ENCODE measurements around the gene RILPL1.
A peak's percentile ranks its signal among the peaks of the same experiment; 100 is the strongest.
"Not testable (repeated sequence)": the region's sequence is repeated elsewhere in the genome, so short reads cannot be mapped to it uniquely, and the experiment has no call there.

Gene RILPL1

DNA sequence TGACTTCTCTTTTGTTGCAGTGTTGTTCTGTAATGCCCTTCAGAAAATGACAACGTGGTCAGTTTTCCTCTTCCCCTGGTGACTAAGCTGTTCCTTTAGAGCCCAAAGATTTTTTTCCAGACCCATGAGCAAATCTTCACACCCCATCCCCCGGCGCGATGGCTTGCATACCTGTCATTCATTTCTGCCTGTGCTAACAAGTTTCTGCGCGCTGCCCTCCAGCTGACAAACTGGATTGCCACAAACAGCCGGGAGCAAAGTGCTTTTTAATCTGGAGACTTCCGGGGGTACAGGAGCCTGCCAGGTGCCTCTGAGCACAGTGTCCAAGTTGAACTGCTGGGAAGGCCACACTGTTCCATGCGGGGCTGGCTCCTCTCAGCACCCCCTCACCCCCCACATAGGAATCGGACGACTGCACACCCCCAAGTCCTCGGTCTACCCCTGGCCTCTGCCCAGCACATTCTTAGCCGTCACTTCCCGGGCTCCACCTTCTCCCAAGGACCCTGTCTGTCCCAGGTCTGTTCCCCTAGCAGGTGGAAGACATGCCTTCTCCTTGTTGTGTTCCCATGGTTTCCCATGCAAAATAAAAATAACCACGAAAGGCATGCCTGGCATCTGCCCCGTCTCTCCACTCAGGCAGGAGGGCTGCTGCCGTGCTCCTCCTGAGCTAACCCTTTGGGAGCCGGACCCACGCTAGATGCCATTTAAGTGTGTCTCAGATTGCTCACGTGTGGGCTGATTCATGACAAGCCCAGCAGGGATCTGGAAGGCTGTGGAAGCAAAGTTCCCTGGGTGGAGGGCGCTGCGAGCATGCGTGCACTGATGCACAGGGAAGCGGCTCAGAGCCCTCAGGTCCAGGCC is 14.1 kb downstream of the RILPL1 start:
- H3K9me3 Mint-ChIP-seq, result no peaks in the 10 kb centered on the region
- no peaks in the 10 kb centered on the region for H3K27me3 Mint-ChIP-seq
- no peaks in the 10 kb centered on the region for H3K4me1 Mint-ChIP-seq
- peaks cover 16% of the 10 kb centered on the region for H3K36me3 Mint-ChIP-seq
- no peak overlapping the region for H3K4me3 Mint-ChIP-seq
- ATAC-seq, result no peak
- H3K27ac Mint-ChIP-seq, result no peak overlapping the region

DNA sequence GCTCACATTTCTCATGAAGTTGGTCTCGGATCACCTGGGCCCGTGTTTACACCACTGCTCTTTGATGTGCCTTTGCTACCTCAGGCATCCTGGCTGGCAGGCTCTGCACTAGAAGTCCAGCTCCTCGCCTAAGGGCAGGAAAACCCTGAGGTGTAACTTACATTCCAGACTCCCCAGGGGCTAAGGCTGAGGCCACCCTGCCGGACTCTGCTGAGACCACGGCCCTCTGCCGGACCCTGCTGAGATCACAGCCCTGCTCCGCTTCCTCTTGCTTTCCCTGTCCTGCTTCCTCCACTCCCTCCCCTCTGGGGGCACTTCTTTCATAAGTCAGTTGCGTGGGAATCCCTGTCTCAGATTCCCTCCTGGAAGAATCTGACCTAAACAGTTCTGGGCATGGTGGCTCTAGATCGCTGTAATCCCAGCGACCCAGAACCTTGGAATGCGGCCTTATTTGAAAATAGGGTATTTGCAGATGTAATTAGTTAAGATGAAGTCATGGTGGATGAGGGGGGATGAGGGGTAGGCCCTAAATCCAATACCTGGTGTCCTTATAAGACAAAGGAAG is 17.2 kb downstream of the RILPL1 start:
- no peak overlapping the region for H3K27ac Mint-ChIP-seq
- no peaks in the 10 kb centered on the region for H3K9me3 Mint-ChIP-seq
- ATAC-seq, result no peak
- H3K4me1 Mint-ChIP-seq, result no peaks in the 10 kb centered on the region
- no peaks in the 10 kb centered on the region for H3K27me3 Mint-ChIP-seq
- H3K36me3 Mint-ChIP-seq, result peaks cover 16% of the 10 kb centered on the region
- H3K4me3 Mint-ChIP-seq, result no peak overlapping the region

- H3K36me3 Mint-ChIP-seq, result peaks cover 16% of the 10 kb centered on the region
- H3K27ac Mint-ChIP-seq, H3K4me3 Mint-ChIP-seq, H3K4me1 Mint-ChIP-seq, ATAC-seq, H3K9me3 Mint-ChIP-seq, H3K27me3 Mint-ChIP-seq: not testable (repeated sequence)
Measured at GRCh38 chr12:123514582-123515221, 18.8 kb downstream of the RILPL1 start.

- Mint-ChIP-seq H3K36me3 (peaks cover 16% of the 10 kb centered on the region), H3K27ac (no peak overlapping the region), H3K4me1 (no peaks in the 10 kb centered on the region), H3K4me3 (no peak overlapping the region), H3K9me3 (no peaks in the 10 kb centered on the region), H3K27me3 (no peaks in the 10 kb centered on the region)
- ATAC-seq, result no peak
Measured at GRCh38 chr12:123513805-123514204, 19.7 kb downstream of the RILPL1 start.

DNA sequence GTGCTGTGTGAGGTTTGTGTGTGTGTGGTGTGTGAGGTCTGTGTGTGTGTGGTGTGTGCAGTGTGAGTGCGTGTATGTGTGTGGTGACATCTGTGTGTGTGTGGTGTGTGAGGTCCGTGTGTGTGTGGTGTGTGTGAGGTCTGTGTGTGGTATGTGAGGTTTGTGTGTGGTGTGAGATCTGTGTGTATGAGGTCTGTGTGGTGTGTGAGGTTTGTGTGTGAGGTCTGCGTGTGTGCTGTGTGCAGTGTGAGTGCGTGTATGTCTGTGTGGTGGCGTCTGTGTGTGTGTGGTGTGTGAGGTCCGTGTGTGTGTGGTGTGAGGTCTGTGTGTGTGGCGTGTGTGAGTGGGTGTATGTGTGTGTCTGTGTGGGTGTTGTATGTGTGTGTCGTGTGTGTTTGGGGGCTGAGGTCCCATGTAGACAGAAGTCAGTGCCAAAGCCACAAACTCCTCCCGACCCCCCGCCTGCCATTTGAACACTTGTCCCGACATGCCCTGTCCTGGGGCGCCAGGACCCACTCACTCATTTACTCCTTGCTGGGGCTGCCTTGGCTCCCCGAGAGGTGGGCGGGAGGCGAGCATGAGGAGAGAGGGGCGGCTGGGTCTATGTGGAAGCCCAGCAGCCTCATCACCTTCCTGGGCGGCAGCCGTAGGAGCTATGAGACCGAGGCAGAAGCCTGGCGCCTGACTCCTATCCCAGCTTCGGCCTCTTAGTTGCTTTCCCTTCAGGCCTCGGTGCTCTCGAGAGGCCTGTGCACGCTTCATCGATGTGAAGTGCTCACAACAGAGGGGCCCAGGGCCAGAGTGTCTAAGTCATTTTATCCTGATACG is 20.5 kb downstream of the RILPL1 start:
- no peak overlapping the region for H3K4me3 Mint-ChIP-seq
- H3K27me3 Mint-ChIP-seq, result no peaks in the 10 kb centered on the region
- ATAC-seq, result no peak
- H3K27ac Mint-ChIP-seq, result no peak overlapping the region
- no peaks in the 10 kb centered on the region for H3K4me1 Mint-ChIP-seq
- H3K36me3 Mint-ChIP-seq, result peaks cover 15% of the 10 kb centered on the region
- H3K9me3 Mint-ChIP-seq, result no peaks in the 10 kb centered on the region

DNA sequence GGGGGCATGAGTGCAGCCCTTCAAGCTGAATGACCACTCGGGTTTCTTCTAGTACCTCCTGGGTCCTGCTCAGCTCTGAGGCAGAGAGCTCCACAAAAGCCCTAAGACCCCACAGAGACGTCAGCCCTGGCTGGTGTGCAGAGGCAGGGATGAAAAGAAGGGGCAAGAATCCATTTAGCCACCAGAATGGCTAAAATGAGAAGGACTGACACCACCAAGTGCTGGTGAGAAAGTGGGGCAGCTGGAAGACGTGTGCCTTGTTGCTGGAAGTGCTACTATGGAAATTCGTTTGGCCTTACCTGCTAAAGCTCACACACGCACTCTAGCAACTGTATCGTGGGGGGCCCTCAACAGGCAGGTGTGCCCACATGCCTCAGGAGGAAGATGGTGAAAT is 26.7 kb downstream of the RILPL1 start:
- Mint-ChIP-seq H3K9me3 (no peaks in the 10 kb centered on the region), H3K27ac (no peak overlapping the region), H3K4me1 (no peaks in the 10 kb centered on the region), H3K27me3 (no peaks in the 10 kb centered on the region), H3K4me3 (no peak overlapping the region), H3K36me3 (no peaks in the 10 kb centered on the region)
- no peak for ATAC-seq

DNA sequence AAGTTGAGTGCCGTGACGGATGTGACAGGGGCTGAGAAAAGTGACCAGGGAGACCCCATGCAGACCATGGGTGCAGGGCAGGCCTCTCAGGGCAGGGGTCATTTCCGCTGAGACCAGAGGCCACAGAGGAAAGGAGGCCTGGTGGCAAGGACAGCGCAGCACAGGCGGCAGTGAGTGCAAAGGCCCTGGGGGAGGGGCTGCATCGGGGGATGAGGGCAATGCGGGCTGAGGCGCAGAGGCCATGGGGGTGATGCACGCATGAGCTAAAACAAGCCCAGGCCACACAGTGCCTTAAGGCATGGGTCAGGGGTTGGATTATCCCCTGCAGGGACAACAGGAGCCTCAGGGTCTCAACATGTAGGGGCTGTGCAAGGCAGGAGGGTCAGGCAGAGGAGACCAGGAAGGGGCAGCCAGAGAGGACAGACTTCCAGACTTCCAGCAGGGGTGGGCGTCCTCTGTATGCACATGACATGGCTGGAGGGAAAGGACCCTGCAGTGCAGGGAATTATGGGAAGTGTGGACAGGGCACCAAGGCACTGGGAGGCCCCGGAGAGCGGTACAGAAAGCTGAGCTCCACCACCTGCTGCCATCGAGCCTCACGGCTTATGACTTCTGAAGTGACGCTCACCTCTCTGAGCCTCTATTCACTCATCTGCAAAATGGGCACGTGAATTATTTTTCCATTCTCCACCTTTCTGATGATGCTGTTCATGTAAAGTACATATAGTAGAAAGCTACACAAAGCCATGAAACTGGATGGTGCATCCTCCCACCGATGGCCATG is 27.3 kb downstream of the RILPL1 start:
- no peak for ATAC-seq

GRCh38 chr12:123502163-123502704 is 31.3 kb downstream of the RILPL1 start:
- Mint-ChIP-seq H3K9me3 (no peaks in the 10 kb centered on the region), H3K27me3 (no peaks in the 10 kb centered on the region), H3K27ac (no peak overlapping the region)

More for the DNA sequence above, 27.3 kb downstream of the RILPL1 start:
- Mint-ChIP-seq H3K36me3 (no peaks in the 10 kb centered on the region), H3K9me3 (no peaks in the 10 kb centered on the region), H3K4me3 (no peak overlapping the region), H3K27me3 (no peaks in the 10 kb centered on the region), H3K4me1 (no peaks in the 10 kb centered on the region), H3K27ac (no peak overlapping the region)

DNA sequence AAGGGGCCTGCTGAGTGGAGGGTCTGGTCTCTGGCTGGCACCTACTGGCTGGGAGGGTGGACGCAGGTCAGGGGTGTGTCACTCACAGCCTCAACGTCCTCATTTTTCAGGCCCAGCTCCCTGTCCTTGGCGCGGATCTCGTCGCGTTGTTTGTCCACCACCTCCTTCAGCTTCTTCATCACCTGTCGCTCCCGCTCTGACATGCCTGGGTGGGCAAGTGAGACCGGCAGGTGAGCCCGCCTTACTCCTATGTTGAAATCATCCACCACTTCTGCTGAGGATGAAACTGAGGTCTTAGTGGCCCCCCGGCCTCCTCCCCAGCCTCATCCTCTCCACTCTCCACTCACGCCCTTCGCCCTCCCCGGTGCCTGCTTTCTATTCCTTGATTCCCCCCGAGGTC is 34.2 kb downstream of the RILPL1 start:
- H3K4me1 Mint-ChIP-seq, result peaks cover 6% of the 10 kb centered on the region
- no peak for ATAC-seq
- no peaks in the 10 kb centered on the region for H3K9me3 Mint-ChIP-seq
- H3K27ac Mint-ChIP-seq, result no peak overlapping the region
- H3K4me3 Mint-ChIP-seq, result no peak overlapping the region
- peaks cover 7% of the 10 kb centered on the region for H3K36me3 Mint-ChIP-seq
- no peaks in the 10 kb centered on the region for H3K27me3 Mint-ChIP-seq

More at GRCh38 chr12:123502163-123502704, 31.3 kb downstream of the RILPL1 start:
- peaks cover 6% of the 10 kb centered on the region for H3K4me1 Mint-ChIP-seq
- H3K4me3 Mint-ChIP-seq, result no peak overlapping the region
- no peak for ATAC-seq
- peaks cover 7% of the 10 kb centered on the region for H3K36me3 Mint-ChIP-seq

GRCh38 chr12:123498126-123498825 is 35.2 kb downstream of the RILPL1 start:
- ATAC-seq, result peak; percentile 34
- Mint-ChIP-seq H3K4me3 (no peak overlapping the region), H3K27ac (no peak overlapping the region), H3K9me3 (no peaks in the 10 kb centered on the region), H3K27me3 (no peaks in the 10 kb centered on the region), H3K4me1 (peaks cover 6% of the 10 kb centered on the region), H3K36me3 (peaks cover 7% of the 10 kb centered on the region)

DNA sequence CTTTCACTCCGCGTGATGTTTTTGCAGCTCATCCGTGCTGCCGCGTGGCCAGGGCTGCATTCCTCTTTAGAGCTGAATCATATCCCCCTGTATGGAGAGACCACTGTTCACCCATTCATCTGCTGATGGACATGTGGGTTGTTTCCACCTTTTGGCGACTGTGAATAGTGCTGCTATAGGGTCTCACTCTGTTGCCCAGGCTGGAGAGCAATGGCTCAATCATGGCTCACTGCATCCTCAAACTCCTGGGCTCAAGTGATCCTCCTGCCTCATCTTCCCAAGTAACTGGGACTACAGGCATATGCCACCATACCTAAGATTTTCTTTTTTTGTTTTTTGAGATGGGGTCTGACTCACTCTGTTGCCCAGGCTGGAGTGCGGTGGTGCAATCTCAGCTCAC is 36.5 kb downstream of the RILPL1 start:
- H3K9me3 Mint-ChIP-seq, result no peaks in the 10 kb centered on the region
- peaks cover 6% of the 10 kb centered on the region for H3K4me1 Mint-ChIP-seq
- no peak overlapping the region for H3K27ac Mint-ChIP-seq
- peaks cover 7% of the 10 kb centered on the region for H3K36me3 Mint-ChIP-seq
- no peaks in the 10 kb centered on the region for H3K27me3 Mint-ChIP-seq
- no peak overlapping the region for H3K4me3 Mint-ChIP-seq
- ATAC-seq, result no peak

DNA sequence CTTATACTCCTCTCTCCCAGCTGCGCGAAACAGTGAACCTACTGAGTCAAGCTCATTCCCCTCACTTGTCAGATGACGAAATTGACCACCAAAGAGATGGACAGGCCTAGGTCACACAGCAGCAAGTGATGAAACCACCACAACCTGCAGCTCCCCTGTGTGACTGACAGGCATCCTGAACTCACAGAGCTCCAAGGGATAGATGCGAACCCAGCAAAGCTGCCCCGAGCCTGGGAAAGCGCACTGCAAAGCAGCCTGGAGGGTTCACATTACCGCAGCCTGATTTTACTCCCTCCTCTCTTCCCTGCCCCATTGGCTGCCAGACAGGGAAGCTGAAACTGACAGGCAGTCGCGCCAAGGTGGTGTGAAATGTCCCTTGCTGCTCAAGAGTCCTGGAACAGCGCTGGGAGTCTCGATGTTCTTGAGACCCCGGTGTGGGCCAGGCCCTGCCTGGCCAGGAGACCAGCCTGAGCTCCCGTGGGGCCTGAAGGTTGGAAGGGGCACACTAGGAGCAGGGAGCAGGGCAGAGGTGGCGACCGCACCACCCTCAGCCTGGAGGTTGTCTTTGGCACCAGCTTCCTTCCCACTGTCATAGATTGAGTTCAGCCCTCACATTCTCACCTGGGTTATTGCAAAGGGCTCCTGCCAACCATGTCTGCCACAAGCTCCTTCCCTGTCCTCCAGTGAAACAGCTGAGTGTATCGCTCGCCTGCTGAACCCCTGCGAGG is 39.2 kb downstream of the RILPL1 start:
- no peak overlapping the region for H3K27ac Mint-ChIP-seq
- H3K4me1 Mint-ChIP-seq, result peaks cover 6% of the 10 kb centered on the region
- H3K27me3 Mint-ChIP-seq, result no peaks in the 10 kb centered on the region
- H3K4me3 Mint-ChIP-seq, result no peak overlapping the region
- no peak for ATAC-seq
- H3K9me3 Mint-ChIP-seq, result no peaks in the 10 kb centered on the region
- peaks cover 7% of the 10 kb centered on the region for H3K36me3 Mint-ChIP-seq

DNA sequence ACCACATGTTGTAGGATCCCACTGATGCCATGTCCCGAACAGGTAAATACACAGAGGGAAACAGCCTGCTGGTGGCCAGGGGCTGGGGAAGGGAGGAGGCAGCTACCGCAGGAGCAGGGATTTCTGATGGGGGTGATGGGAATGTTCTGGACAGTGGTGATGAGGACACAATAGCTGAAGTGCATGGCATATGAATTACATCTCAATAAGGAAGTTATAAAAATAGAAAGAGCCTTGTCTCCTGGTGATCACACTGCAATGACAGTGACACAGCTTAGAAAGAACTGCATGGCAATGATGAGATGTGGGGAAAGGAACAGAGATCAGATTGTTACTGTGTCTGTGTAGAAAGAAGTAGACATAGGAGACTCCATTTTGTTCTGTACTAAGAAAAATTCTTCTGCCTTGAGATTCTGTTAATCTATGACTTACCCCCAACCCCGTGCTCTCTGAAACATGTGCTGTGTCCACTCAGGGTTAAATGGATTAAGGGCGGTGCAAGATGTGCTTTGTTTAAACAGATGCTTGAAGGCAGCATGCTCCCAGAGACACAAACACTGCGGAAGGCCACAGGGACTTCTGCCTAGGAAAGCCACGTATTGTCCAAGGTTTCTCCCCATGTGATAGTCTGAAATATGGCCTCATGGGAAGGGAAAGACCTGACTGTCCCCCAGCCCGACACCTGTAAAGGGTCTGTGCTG is 41.0 kb downstream of the RILPL1 start:
- not testable (repeated sequence) for H3K4me1 Mint-ChIP-seq, H3K27ac Mint-ChIP-seq, ATAC-seq, H3K36me3 Mint-ChIP-seq, H3K9me3 Mint-ChIP-seq, H3K4me3 Mint-ChIP-seq, H3K27me3 Mint-ChIP-seq
